CD4-positive, CD25-positive, alpha-beta regulatory T cell (primary cell): ENCODE results near the gene ZNF599. TPM values are rescaled to one million over a fixed set of nuclear protein-coding genes. Genes with fewer than 3 reads are reported as not detected.
"Not testable (repeated sequence)": the region's sequence is repeated elsewhere in the genome, so short reads cannot be mapped to it uniquely, and the experiment has no call there.

Experiments used
- ATAC-seq, 2 donors: fragments of 150-1000 bp; cut with Tn5 transposase; one replicate each; pipeline ENCODE4 v1.10.0; 2021; ENCODE audit warnings: low read depth in 2 of 2, moderate number of reproducible peaks in 2 of 2, moderate library complexity in 1 of 2
- DNase-seq, 3 donors: peaks; one replicate each; pipeline versions ENCODE4 v3.0.0 to v3.0.0-alpha.2; 2012 to 2022; ENCODE audit warnings: mixed read lengths in 1 of 3
- H3K27ac ChIP-seq: one replicate; pipeline ENCODE4 v1.7.0; 2013; ENCODE audit warnings: mild to moderate bottlenecking, low read length; ENCODE audit not compliant: insufficient read depth, poor library complexity, severe bottlenecking
- H3K27me3 ChIP-seq: one replicate; pipeline ENCODE4 v1.7.0; 2013; ENCODE audit warnings: low read length; ENCODE audit not compliant: control insufficient read depth, insufficient read depth
- H3K36me3 ChIP-seq: one replicate; pipeline ENCODE4 v1.7.0; 2013; ENCODE audit warnings: mild to moderate bottlenecking, low read length, moderate library complexity; ENCODE audit not compliant: control insufficient read depth, insufficient read depth
- H3K4me1 ChIP-seq: 2 replicates; pipeline ENCODE4 v1.7.0; 2013; ENCODE audit warnings: mild to moderate bottlenecking, low read length; ENCODE audit not compliant: insufficient read depth, control insufficient read depth, poor library complexity, severe bottlenecking
- H3K4me3 ChIP-seq: one replicate; pipeline ENCODE4 v1.7.0; 2013; ENCODE audit warnings: low read depth, mild to moderate bottlenecking, low read length, moderate library complexity
- H3K9me3 ChIP-seq, 2 experiments: 1 replicate in 1 of 2; 2 replicates in 1 of 2; pipeline ENCODE4 v1.7.0; 2013; ENCODE audit warnings: low read length in 2 of 2, mild to moderate bottlenecking in 1 of 2, moderate library complexity in 1 of 2; ENCODE audit not compliant: control insufficient read depth in 2 of 2
- H3K27ac Mint-ChIP-seq, 3 donors: one replicate each; pipeline ENCODE4 v1.8.0; 2020 to 2022; ENCODE audit warnings: mild to moderate bottlenecking in 3 of 3, mixed read lengths in 3 of 3, moderate library complexity in 2 of 3
- H3K27me3 Mint-ChIP-seq: one replicate; pipeline ENCODE4 v1.8.0; 2022; ENCODE audit warnings: mild to moderate bottlenecking, mixed read lengths
- H3K36me3 Mint-ChIP-seq: one replicate; pipeline ENCODE4 v1.8.0; 2020; ENCODE audit warnings: mixed read lengths
- H3K4me1 Mint-ChIP-seq, 4 donors: one replicate each; pipeline ENCODE4 v1.8.0; 2020 to 2022; ENCODE audit warnings: mixed read lengths in 4 of 4, mild to moderate bottlenecking in 1 of 4
- H3K4me3 Mint-ChIP-seq, 4 donors: one replicate each; pipeline ENCODE4 v1.8.0; 2020 to 2022; ENCODE audit warnings: mild to moderate bottlenecking in 4 of 4, mixed read lengths in 4 of 4, moderate library complexity in 3 of 4
- H3K9me3 Mint-ChIP-seq, 7 donors: one replicate each; pipeline ENCODE4 v1.8.0; 2020 to 2022; ENCODE audit warnings: mixed read lengths in 7 of 7, mild to moderate bottlenecking in 3 of 7, moderate library complexity in 2 of 7
- polyA plus RNA-seq, 4 donors: library from polyadenylated mRNA; unstranded; fragments of 300-500 nt; fragmentation: Illumina TruSeq; gene quantifications; one replicate each; pipeline ENCODE4 v1.2.3, GENCODE V29; 2021
- total RNA-seq: library from RNA; stranded (reverse); gene quantifications from one replicate; pipeline ENCODE4 v1.2.3, GENCODE V29; 2022

Gene ZNF599
- total RNA-seq (4.6 TPM), polyA plus RNA-seq (1 to 10 TPM; 5.8 to 8.3 (median 6.9) TPM)

- ATAC-seq = peak; percentile 99
Observed at GRCh38 chr19:34772697-34773554, at the start of gene ZNF599. ZNF599 (minus strand) TSS chr19:34773215; CDS start chr19:34772841, 374 bp downstream.

GRCh38 chr19:34818270-34818669 lies 45.3 kb upstream of the ZNF599 start:
- Histone ChIP-seq H3K4me1 (no peaks in the 10 kb centered on the region), H3K27ac (no peak overlapping the region), H3K36me3 (peaks cover 35% of the 10 kb centered on the region), H3K9me3 (no peaks in the 10 kb centered on the region), H3K27me3 (no peaks in the 10 kb centered on the region), H3K4me3 (no peak overlapping the region)
- peaks cover 0 to 2% (median 0%) of the 10 kb centered on the region in 4 donors for H3K4me1 Mint-ChIP-seq
- peaks cover 0 to 5% (median under 1%) of the 10 kb centered on the region in 7 donors for H3K9me3 Mint-ChIP-seq
- H3K27ac Mint-ChIP-seq = no peak overlapping the region
- no peaks in the 10 kb centered on the region for H3K27me3 Mint-ChIP-seq
- no peak for DNase-seq
- peaks cover 52% of the 10 kb centered on the region for H3K36me3 Mint-ChIP-seq
- H3K4me3 Mint-ChIP-seq = no peak overlapping the region
- no peak for ATAC-seq

More at GRCh38 chr19:34772697-34773554, at the start of gene ZNF599:
- peaks cover 12% of the 10 kb centered on the region for H3K4me1 ChIP-seq
- peak within 1 kb of the TSS; percentile 92 to 95 (median 94) for H3K27ac Mint-ChIP-seq
- peaks cover 0 to 6% (median 2%) of the 10 kb centered on the region in 7 donors for H3K9me3 Mint-ChIP-seq
- H3K4me1 Mint-ChIP-seq = peaks cover 11 to 19% (median 17%) of the 10 kb centered on the region in 4 donors
- H3K4me3 Mint-ChIP-seq = peak within 1 kb of the TSS; percentile 88 to 97 (median 96)
- H3K27me3 Mint-ChIP-seq = peaks cover 4% of the 10 kb centered on the region
- peaks cover 9% of the 10 kb centered on the region for H3K36me3 ChIP-seq
- H3K36me3 Mint-ChIP-seq = peaks cover 17% of the 10 kb centered on the region
- H3K27ac ChIP-seq = peak within 1 kb of the TSS; percentile 71
- H3K4me3 ChIP-seq = peak within 1 kb of the TSS; percentile 72
- no peaks in the 10 kb centered on the region for H3K9me3 ChIP-seq
- DNase-seq = peak; percentile 83 to 95 (median 90)
- no peaks in the 10 kb centered on the region for H3K27me3 ChIP-seq

- Mint-ChIP-seq H3K9me3 (peaks cover 0 to 4% (median 0%) of the 10 kb centered on the region in 7 donors), H3K27ac (no peak overlapping the region), H3K36me3 (peaks cover 57% of the 10 kb centered on the region), H3K4me3 (no peak overlapping the region), H3K4me1 (peaks cover 0 to 2% (median 0%) of the 10 kb centered on the region in 4 donors), H3K27me3 (no peaks in the 10 kb centered on the region)
- Histone ChIP-seq H3K4me3 (no peak overlapping the region), H3K27me3 (no peaks in the 10 kb centered on the region), H3K36me3 (peaks cover 35% of the 10 kb centered on the region), H3K4me1 (no peaks in the 10 kb centered on the region), H3K27ac (no peak overlapping the region), H3K9me3 (no peaks in the 10 kb centered on the region)
- DNase-seq = no peak
- ATAC-seq = no peak
Observed at GRCh38 chr19:34816708-34817107, 43.7 kb upstream of the ZNF599 start.

GRCh38 chr19:34808566-34808965 lies 35.6 kb upstream of the ZNF599 start:
- ATAC-seq = no peak
- no peaks in the 10 kb centered on the region for H3K4me1 ChIP-seq
- no peak overlapping the region for H3K4me3 ChIP-seq
- H3K9me3 ChIP-seq = peaks cover 7 to 13% of the 10 kb centered on the region in 2 experiments
- H3K27ac ChIP-seq = no peak overlapping the region
- peaks cover 0 to 3% (median 0%) of the 10 kb centered on the region in 4 donors for H3K4me1 Mint-ChIP-seq
- no peak for DNase-seq
- H3K36me3 Mint-ChIP-seq = peaks cover 29% of the 10 kb centered on the region
- no peaks in the 10 kb centered on the region for H3K36me3 ChIP-seq
- H3K4me3 Mint-ChIP-seq = no peak overlapping the region
- H3K27me3 Mint-ChIP-seq = no peaks in the 10 kb centered on the region
- H3K27me3 ChIP-seq = no peaks in the 10 kb centered on the region
- no peak overlapping the region for H3K27ac Mint-ChIP-seq
- peaks cover 2 to 19% (median 10%) of the 10 kb centered on the region in 7 donors for H3K9me3 Mint-ChIP-seq

GRCh38 chr19:34806976-34807860 lies 34.2 kb upstream of the ZNF599 start:
- ATAC-seq = no peak
- DNase-seq = no peak
- H3K27me3 ChIP-seq = no peaks in the 10 kb centered on the region
- no peaks in the 10 kb centered on the region for H3K36me3 ChIP-seq
- no peaks in the 10 kb centered on the region for H3K27me3 Mint-ChIP-seq
- H3K36me3 Mint-ChIP-seq = peaks cover 30% of the 10 kb centered on the region
- H3K27ac Mint-ChIP-seq = no peak overlapping the region
- peaks cover 10 to 13% of the 10 kb centered on the region in 2 experiments for H3K9me3 ChIP-seq
- H3K4me3 Mint-ChIP-seq = no peak overlapping the region
- H3K27ac ChIP-seq = no peak overlapping the region
- H3K4me1 ChIP-seq = no peaks in the 10 kb centered on the region
- peaks cover 0 to 4% (median 0%) of the 10 kb centered on the region in 4 donors for H3K4me1 Mint-ChIP-seq
- H3K9me3 Mint-ChIP-seq = peaks cover 2 to 24% (median 10%) of the 10 kb centered on the region in 7 donors
- no peak overlapping the region for H3K4me3 ChIP-seq

- H3K4me1 Mint-ChIP-seq = peaks cover 0 to 4% (median 0%) of the 10 kb centered on the region in 4 donors
Observed at GRCh38 chr19:34804115-34804514, 31.1 kb upstream of the ZNF599 start.

GRCh38 chr19:34796953-34797352 lies 23.9 kb upstream of the ZNF599 start:
- not testable (repeated sequence) for H3K4me3 Mint-ChIP-seq, H3K4me1 ChIP-seq, ATAC-seq, H3K27ac ChIP-seq, DNase-seq, H3K27ac Mint-ChIP-seq, H3K27me3 ChIP-seq, H3K9me3 ChIP-seq, H3K4me3 ChIP-seq, H3K36me3 ChIP-seq, H3K27me3 Mint-ChIP-seq
- Mint-ChIP-seq H3K9me3 (peaks cover 2 to 19% (median 10%) of the 10 kb centered on the region in 7 donors), H3K36me3 (peaks cover 19% of the 10 kb centered on the region), H3K4me1 (peaks cover 0 to 29% (median 18%) of the 10 kb centered on the region in 4 donors)

More at GRCh38 chr19:34804115-34804514, 31.1 kb upstream of the ZNF599 start:
- Mint-ChIP-seq H3K36me3 (peaks cover 21% of the 10 kb centered on the region), H3K27me3 (no peaks in the 10 kb centered on the region), H3K9me3 (peaks cover 3 to 21% (median 14%) of the 10 kb centered on the region in 7 donors), H3K27ac (no peak overlapping the region), H3K4me3 (no peak overlapping the region)
- Histone ChIP-seq H3K9me3 (peaks cover 12 to 14% of the 10 kb centered on the region in 2 experiments), H3K36me3 (no peaks in the 10 kb centered on the region), H3K4me3 (no peak overlapping the region), H3K27ac (no peak overlapping the region), H3K27me3 (no peaks in the 10 kb centered on the region), H3K4me1 (no peaks in the 10 kb centered on the region)
- DNase-seq = no peak
- ATAC-seq = no peak
